Measurements from ENCODE around the gene TNFSF13.
"Not testable (repeated sequence)": the region's sequence is repeated elsewhere in the genome, so short reads cannot be mapped to it uniquely, and the experiment has no call there.

TNFSF13 gene

GRCh38 chr17:7593296-7593695 is 34.7 kb downstream of the TNFSF13 start:
- no peak for DNase-seq

GRCh38 chr17:7597561-7597960 is 39.0 kb downstream of the TNFSF13 start:
- not testable (repeated sequence) for DNase-seq

DNA sequence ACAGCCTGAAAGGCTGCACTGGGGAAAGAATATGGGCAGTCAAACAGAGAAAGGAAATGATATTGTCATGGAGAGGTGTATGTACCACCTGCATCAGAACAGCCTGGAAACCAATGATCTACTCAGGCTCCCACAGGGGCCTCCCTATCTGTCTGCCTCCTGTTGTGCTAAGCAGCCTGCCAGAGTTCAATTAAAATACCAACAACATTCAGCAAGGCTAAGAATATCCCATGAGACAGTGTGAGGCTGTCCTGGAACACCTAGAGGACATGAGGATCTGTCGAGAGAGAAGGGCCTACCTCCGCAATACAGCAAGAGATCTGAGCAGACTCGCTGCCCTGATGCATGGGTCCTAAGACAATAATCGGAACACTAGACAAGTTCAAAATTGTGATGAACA is 47.7 kb downstream of the TNFSF13 start:
- no peak for DNase-seq

GRCh38 chr17:7610641-7611040 is 52.1 kb downstream of the TNFSF13 start:
- no peak for DNase-seq

All from T1000 (cell line).